ENCODE results near the gene GSTT2B.

GRCh38 chr22:23938328-23939016, 22.5 kb downstream of the GSTT2B start:
- TF ChIP-seq CTCF (IDR thresholded peaks at IDR 0.05) (no peak), EZH2 (IDR thresholded peaks at IDR 0.05) (no peak)
